ENCODE data around the gene HOXB9. TPM values are rescaled to one million over a fixed set of nuclear protein-coding genes. Genes with fewer than 3 reads are reported as not detected.

HOXB9 gene
- total RNA-seq, 6 experiments from 2014 or later, result not detected

GRCh38 chr17:48627623-48628521 lies 1.7 kb upstream of the HOXB9 start:
- no peaks in the 10 kb centered on the region for H3K9me3 Mint-ChIP-seq
- no peak for DNase-seq
- no peaks in the 10 kb centered on the region for H3K4me1 Mint-ChIP-seq (ENCODE audit: low read depth)
- H3K27me3 Mint-ChIP-seq (ENCODE audit: insufficient read depth), result peaks cover 75% of the 10 kb centered on the region
- no peaks in the 10 kb centered on the region for H3K36me3 Mint-ChIP-seq (ENCODE audit: low read depth)
- TF ChIP-seq CTCF (IDR thresholded peaks at IDR 0.05), result no peak
- H3K27ac Mint-ChIP-seq, result no peak overlapping the region
- no peak overlapping the region for H3K4me3 Mint-ChIP-seq

- DNase-seq, result no peak
- no peaks in the 10 kb centered on the region for H3K36me3 Mint-ChIP-seq (ENCODE audit: low read depth)
Observed at GRCh38 chr17:48627118-48627597, 1.0 kb upstream of the HOXB9 start.

GRCh38 chr17:48625495-48626244 lies 488 bp downstream of the HOXB9 start:
- no peaks in the 10 kb centered on the region for H3K36me3 Mint-ChIP-seq (ENCODE audit: low read depth)
- H3K27me3 Mint-ChIP-seq (ENCODE audit: insufficient read depth), result peaks cover 75% of the 10 kb centered on the region
- no peak for DNase-seq
- no peak overlapping the region for H3K4me3 Mint-ChIP-seq
- H3K9me3 Mint-ChIP-seq, result no peaks in the 10 kb centered on the region
- TF ChIP-seq CTCF (IDR thresholded peaks at IDR 0.05), result no peak
- H3K4me1 Mint-ChIP-seq (ENCODE audit: low read depth), result no peaks in the 10 kb centered on the region
- no peak overlapping the region for H3K27ac Mint-ChIP-seq

More at GRCh38 chr17:48627118-48627597, 1.0 kb upstream of the HOXB9 start:
- peaks cover 75% of the 10 kb centered on the region for H3K27me3 Mint-ChIP-seq (ENCODE audit: insufficient read depth)
- no peak for TF ChIP-seq CTCF (IDR thresholded peaks at IDR 0.05)
- H3K27ac Mint-ChIP-seq, result no peak overlapping the region
- no peak overlapping the region for H3K4me3 Mint-ChIP-seq
- no peaks in the 10 kb centered on the region for H3K4me1 Mint-ChIP-seq (ENCODE audit: low read depth)
- H3K9me3 Mint-ChIP-seq, result no peaks in the 10 kb centered on the region

- Mint-ChIP-seq H3K36me3 (ENCODE audit: low read depth) (no peaks in the 10 kb centered on the region), H3K4me1 (ENCODE audit: low read depth) (no peaks in the 10 kb centered on the region), H3K4me3 (no peak overlapping the region)
Observed at GRCh38 chr17:48624544-48625494, 1.3 kb downstream of the HOXB9 start.

More at GRCh38 chr17:48624544-48625494, 1.3 kb downstream of the HOXB9 start:
- Mint-ChIP-seq H3K27ac (no peak overlapping the region), H3K27me3 (ENCODE audit: insufficient read depth) (peaks cover 78% of the 10 kb centered on the region), H3K9me3 (no peaks in the 10 kb centered on the region)
- TF ChIP-seq CTCF (IDR thresholded peaks at IDR 0.05), result no peak
- no peak for DNase-seq
